Hematopoietic multipotent progenitor cell (in vitro differentiated cells): ENCODE data around the gene SYTL2. TPM values are rescaled to one million over a fixed set of nuclear protein-coding genes. Genes with fewer than 3 reads are reported as not detected.
A peak's percentile ranks its signal among the peaks of the same experiment; 100 is the strongest.
"Not testable (repeated sequence)": the region's sequence is repeated elsewhere in the genome, so short reads cannot be mapped to it uniquely, and the experiment has no call there.

Source experiments
- DNase-seq, 3 donors: peaks; one replicate each; pipeline ENCODE4 v3.0.0-alpha.2; 2011 to 2015; ENCODE audit warnings: low read depth in 2 of 3, low spot score in 2 of 3
- total RNA-seq: library from RNA; depleted of rRNA; stranded (reverse); fragments of >200 nt; gene quantifications from one replicate; pipeline ENCODE4 v1.2.3, GENCODE V29; 2012

SYTL2 gene
- total RNA-seq, 1 donor = 0.81 TPM

DNA sequence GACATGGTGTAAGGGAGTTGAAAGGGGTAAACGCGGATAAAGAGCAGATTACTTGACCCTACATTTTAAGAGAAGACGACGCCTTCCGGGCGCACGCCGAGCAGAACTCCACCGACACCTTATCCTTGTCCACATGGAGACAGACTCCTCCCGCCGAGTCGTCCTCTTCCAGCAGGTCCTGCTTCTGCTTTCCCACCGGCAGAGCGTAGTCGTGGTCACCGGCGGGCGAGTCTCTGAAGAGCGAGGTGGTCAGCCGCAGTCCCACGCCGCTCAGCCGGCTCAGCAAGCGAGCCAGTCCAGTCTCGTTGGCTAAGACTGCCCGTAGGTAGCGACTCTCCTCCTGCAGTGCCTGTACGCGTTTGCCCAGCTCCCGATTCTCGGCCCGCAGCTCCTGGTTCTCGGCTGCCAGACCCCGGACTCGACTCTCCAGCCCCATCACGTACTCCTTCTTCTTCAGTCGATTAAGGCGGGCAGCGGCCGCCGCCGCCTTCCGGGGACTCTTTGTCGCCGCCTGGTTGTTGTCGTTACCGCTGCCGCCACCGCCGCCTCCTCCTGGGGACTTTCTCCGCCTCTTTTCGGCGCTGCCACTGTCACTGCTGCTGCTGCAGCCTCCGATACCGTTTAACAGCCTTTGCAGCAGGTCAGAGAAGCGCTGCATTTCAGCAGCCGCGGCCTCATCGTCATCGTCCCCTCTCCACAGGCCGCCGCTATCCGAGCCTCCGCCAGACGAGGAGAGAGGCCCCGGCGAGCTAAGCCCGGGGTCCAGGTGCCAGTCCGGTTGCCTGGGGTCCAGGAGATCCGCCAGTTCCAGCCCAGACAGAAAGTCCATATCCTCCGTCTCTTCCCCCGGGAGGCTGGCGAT is 147.0 kb downstream of the SYTL2 start:
- peak; percentile 77 to 88 (median 85) for DNase-seq

DNA sequence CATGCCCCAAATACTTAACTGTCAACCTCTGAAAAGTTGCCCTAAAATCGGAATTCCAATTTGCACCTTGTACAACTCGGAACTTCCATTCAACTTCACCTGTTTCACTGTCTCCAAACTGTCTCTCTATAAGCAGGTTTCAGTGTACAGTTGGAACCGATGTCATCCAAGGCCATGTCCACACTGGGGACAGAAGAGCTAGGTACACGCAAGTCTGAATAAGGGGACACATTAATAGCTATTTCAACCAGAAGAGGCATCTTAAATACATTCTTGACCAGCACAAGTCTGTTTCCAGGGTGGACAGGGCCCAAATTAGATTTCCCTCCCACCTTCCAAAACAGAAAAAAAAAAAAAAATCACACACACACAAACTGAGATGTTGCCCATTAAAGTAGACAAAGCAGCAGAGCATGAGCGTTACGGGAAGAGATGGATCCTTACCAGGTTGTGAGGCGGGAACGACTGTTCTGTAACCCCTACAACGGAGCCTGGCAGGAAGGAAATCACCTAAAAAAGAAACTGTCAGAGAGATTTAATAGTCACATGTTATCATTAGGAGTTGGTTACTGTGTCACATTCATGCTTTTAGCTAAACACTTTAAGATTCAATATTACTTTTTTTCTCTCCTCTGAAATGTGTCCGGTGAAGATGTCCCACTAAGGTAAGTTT is 147.7 kb downstream of the SYTL2 start:
- peak in 1 of 3 donors; percentile 17 for DNase-seq

DNA sequence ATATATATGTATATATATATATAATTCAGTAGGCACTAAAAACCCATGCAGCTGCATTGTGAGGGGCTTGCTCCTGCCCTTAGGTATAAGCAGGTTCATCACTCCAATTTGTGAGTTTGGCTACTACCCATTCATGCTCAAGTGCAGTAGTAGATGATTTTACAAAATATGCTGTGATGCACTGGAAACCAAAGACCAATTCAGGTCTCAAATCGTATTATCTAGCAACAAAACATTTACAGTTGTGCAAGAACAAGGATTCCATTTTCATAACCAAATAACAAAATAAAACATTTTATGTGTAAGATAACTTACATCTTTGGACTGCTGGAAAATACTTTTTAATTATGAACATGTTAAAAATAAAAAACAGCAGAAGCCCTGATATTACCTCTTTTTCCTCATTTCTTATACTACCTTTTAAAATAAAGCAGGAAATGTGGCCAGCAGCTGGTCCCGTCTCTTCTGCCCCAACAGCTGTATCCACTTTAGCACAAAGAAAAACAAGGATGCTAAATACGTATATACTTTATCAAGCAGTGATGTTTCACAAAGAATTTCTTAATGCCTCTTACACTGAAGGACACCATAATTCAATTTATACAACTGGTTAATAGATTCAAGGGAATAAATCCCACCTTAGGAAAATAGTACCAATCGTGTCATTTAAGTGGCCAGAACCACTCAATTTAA is 148.8 kb downstream of the SYTL2 start:
- DNase-seq = no peak

DNA sequence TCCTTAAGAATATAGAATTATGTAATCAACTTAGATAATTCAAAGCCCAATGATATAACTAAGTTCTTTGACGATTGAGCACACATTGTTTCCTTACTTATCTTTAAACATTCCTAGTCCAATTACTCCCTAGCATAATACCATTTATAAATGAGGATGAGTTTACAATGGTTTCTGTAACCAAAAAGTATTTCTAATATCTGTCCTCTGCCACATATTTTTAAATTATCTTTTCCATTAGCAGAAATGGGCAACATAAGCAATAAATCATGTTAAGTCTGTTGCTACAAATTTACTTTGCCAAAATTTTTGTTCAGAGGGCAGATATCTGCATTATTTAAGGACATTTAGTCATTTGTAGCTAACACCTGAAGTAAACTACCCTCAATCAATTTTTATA is 152.8 kb downstream of the SYTL2 start:
- DNase-seq = no peak

DNA sequence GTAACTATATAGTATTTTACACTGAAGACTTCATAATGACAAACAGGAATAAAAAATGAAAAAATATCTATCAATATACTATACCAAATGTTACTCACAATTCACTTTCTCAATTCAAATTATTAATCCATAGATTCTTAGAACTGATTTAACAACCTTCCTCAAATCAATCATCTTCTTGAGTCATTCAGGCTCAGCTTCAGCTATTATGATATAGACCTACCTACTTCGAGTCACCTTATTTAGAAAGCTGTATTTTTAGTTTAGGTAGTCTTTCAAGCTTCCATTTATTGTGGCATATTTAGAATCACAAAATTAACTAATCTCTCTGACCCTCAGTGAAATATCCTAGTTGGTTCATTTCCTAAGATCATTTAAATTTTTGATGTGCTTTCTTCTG is 154.2 kb downstream of the SYTL2 start:
- DNase-seq = no peak

DNA sequence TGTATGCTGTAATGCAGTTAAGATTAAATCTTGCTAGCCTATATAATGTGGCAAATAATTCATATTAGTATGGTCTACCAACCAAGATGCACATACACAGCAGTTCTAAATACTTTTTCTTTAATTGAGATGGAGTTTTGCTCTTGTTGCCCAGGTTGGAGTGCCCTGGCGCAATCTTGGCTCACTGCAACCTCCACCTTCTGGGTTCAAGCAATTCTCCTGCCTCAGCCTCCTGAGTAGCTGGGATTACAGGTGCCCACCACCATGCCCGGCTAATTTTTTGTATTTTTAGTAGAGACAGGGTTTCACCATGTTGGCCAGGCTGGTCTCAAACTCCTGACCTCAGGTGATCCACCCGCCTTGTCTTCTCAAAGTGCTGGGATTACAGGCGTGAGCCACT is 156.6 kb downstream of the SYTL2 start:
- DNase-seq = not testable (repeated sequence)

DNA sequence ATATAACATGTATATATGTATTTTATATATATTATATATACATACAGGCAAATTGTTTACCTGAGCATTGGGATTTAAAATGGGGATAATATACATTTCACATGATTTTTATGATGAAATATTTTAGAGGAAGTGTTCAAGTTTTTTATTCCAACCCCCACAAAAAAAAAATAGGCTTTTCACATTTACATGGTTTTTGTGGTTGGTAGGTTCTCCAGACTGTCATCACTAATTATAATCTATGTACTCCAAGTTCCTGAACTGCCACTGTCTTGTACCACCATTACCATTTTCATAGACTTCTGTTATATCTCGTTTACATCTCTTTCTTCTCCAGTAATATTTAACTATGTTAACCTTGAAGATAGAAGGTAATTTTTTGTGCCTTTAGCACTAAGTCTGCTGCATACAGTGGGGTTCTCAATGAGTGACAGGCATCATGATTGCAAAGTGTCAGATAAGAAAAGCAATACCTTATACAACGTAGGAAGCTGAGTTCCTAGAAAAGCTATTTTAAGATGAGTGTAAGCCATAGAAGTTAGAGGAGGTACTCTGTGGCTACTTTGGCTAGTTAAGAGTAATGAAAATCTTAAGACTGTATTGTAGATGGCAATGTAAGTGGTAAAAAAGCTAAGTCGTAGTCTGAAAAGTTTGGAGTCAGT is 158.0 kb downstream of the SYTL2 start:
- DNase-seq = peak in 1 of 3 donors; percentile 64

DNA sequence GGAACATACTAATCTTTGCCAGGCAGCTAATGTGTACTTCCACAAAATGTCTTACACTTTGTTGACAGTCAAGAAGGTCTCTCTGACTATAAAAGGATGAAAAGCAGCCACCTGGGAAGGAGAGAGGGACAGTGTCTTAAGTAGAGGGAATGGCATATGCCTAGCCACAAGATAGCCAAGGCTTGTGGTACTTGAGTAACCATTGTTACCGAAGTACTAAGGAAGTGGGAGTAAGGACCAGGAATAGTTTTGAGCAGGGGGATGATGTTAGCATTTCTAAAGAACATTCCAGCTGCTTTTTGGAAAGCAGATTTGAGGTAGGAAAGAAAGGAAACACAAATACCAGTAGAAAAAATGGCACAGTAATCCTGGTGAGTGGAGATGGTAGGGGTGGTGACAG is 159.8 kb downstream of the SYTL2 start:
- no peak for DNase-seq

DNA sequence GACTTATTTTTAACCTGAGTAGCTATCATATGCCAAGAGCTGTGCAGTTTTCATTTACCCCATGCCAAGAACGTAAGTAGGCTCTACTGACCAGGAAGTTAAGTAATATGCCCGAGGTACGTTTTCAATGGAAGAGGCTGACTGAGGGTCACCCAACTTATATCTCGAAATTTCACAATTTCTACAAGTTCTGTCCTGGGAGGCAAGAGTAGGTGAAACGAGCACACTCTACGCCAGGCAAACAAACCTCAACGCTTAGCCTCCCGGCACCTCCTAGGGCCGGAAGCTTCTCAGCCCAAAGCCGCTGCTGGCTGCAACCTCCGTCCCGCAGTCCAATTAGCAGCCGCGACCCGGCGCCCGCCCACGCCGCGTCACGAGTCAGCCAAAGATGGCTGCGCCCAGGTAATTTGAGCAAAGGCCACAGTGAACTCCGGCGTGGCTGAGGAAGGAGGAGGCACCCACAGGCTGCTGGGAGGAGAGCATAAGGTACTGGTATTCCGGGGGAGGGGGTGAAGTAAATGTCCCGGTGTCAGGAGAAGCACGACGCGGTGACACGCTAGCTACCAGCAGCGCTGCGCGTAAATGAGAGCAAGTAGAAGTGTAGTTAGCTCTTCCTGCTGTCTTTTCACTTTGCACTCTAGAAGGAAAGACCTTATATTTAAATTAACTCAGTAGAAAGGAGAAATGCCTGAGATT is 163.2 kb downstream of the SYTL2 start, which contains the start of gene TMEM126A:
Gene TMEM126A (plus strand): TSS at position 364 of the 696 bp plus-strand sequence. CDS start 2,289 bp downstream, outside the sequence.
- DNase-seq = peak; percentile 80 to 85 (median 84)

DNA sequence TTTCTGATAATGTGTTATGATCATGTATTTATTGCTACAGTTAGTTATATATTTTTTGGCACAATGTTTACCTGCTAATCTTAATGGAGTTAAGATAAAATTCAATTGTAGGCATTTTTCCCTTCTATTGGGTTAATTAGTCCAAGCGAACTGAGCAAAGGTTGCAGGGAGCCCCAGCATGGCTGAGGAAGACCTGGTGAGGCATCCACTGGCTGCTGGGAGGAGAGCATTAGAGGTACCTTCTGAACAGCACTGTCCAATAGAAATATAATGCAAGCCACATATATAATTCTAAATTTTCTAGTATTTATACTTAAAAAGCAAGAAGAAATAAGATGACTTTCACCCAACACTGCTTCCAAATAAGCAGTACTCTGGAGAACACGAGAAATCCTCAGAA is 163.9 kb downstream of the SYTL2 start:
- no peak for DNase-seq

Other genes with a start within 250 kb of the SYTL2 start
- 1.1 TPM for gene DLG2, start 183.8 kb downstream of the SYTL2 start, total RNA-seq
- 15.9 TPM for gene TMEM126B, start 182.5 kb downstream of the SYTL2 start, total RNA-seq
- 14.0 TPM for gene TMEM126A, start 163.2 kb downstream of the SYTL2 start, total RNA-seq
- 70.8 TPM for gene CREBZF, start 146.0 kb downstream of the SYTL2 start, total RNA-seq
- under 0.01 TPM for gene CCDC89, start 124.9 kb downstream of the SYTL2 start, total RNA-seq
- gene CCDC83, start 44.2 kb upstream of the SYTL2 start, total RNA-seq = under 0.01 TPM